HL-60/S4 treated with retinoic acid at 250 ng/mL for 4 days and 3 days (cell line): ENCODE data around the gene EVA1C.
"Not testable (repeated sequence)": the region's sequence is repeated elsewhere in the genome, so short reads cannot be mapped to it uniquely, and the experiment has no call there.

Experiments used
- in situ Hi-C: fragments of 300-500 bp; cut with MboI; formaldehyde crosslinking; loops from 2 replicates; pipeline ENCODE4 v1.7.0; 2022; ENCODE audit warnings: low sequenced_read_pairs

The EVA1C gene

DNA sequence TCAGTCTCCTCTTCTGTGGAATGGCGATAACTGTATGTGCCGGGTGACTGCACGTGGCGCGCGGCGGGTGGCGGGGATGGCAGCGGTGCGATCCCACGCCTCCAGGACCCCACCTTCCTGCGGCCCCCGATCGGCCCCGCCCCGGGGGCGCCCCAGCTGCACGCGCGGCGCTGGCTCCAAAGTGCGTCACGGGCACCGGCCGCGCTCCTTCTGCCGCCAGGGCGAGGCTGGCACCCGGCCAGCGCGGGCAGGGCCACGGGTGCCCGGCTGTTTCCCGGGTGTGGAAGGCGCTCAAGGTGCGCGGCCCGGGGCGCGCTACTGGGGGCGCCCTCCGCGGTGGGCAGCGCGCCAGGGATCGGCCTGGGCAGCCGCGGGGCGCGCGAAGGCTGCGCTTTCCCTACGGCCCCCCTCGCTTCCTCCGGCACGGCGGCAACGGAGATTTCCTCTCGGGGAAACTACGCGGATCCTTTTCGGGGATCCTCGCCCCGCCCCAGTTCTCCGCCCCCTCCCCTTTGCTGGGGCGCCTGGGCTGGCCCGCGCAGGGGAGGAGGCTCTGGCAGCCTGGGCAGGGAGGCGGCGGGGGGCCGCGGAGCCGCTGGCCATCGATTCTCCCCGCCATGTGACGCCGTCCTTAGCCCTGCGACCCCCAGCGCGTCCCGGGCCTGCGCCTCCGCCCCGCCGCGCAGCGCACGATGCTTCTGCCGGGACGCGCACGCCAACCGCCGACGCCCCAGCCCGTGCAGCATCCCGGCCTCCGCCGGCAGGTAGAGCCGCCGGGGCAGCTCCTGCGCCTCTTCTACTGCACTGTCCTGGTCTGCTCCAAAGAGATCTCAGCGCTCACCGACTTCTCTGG lies at the start of gene EVA1C:
EVA1C (plus strand) TSS at position 545 of the 853 bp plus-strand sequence; CDS start at position 693, 148 bp downstream.
- in situ Hi-C loops: no loop called here

- in situ Hi-C loops: no loop called here
Observed at GRCh38 chr21:32364387-32364786, 48.1 kb upstream of the EVA1C start.

DNA sequence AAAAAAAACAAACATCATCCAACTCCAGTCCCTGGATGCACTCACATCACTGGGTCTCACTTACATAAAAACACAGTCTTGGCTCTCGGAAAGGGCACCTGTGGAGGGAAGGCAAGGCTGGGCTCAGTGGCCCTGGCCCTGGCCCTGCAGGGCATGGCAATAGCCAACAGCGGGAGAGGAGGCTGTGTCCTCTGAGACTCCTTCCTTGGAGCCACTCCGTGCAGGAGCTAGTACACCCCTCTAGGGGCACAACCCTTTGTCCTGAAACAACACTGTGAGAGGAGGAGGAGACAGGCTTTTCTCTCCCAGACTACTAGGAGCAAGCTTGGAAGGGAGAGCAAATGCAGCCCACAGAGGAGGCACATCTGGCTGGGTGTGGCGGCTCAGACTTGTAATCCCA lies 47.7 kb upstream of the EVA1C start:
- in situ Hi-C loops: no loop called here

GRCh38 chr21:32366191-32366590 lies 46.3 kb upstream of the EVA1C start:
- in situ Hi-C loops: no loop called here

DNA sequence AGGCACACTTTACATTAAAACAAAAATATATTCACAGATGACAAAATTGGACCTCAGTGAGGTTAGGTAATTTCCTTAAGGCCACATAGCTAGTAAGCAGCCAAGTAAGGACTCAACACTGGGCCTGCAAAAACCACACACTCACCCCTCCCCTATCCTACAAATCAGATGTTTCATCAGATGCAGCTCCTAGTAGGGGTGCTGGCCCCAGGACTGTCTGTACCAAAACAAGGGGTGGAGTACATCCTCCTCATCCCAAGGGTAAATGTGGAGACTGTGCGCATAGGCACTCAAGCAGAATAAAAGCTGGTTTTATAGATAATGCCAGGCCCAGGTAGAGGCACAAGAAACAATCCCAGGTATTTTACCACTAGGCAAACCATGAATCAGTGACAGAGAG lies 45.3 kb upstream of the EVA1C start:
- in situ Hi-C loops: no loop called here

DNA sequence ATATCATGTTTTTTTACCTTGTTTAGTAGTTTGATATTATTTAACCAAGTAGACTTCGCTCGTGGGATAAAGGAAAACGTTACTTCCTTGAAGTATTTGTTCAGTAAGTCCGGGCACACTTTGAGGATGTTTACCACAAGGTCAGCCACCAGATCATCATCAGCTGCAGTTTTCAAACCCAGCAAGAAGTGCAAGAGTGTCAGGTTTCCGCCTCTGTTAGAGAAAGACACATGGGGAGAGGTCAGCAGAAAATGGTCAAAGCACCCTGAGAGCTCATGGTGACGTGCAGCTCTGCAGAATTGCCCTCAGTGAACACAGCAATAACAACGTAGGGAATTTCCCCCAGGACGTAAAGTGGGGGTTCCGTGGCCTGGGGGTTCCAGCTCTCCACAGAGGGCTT lies 44.1 kb upstream of the EVA1C start:
- in situ Hi-C loops: no loop called here

DNA sequence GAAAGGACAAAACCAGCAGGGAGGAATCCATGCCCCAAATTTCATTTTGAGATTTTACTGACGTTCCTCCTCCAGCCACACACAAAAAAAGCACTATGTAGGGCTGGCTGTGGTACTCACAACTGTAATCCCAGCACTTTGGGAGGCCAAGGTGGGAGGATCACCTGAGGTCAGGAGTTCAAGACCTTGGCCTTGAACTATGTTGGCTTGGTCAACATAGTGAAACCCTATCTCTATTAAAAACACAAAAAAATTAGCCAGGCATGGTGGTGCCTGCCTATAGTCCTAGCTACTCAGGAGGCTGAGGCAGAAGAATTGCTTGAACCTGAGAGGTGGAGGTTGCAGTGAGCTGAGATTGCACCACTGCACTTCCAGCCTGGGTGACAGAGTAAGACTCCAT lies 43.5 kb upstream of the EVA1C start:
- in situ Hi-C loops: not testable (repeated sequence)

- in situ Hi-C loops: no loop called here
Observed at GRCh38 chr21:32370998-32371766, 41.3 kb upstream of the EVA1C start.

GRCh38 chr21:32371913-32372314 lies 40.6 kb upstream of the EVA1C start:
- in situ Hi-C loops: no loop called here

- in situ Hi-C loops: no loop called here
Observed at GRCh38 chr21:32372755-32373154, 39.8 kb upstream of the EVA1C start.

DNA sequence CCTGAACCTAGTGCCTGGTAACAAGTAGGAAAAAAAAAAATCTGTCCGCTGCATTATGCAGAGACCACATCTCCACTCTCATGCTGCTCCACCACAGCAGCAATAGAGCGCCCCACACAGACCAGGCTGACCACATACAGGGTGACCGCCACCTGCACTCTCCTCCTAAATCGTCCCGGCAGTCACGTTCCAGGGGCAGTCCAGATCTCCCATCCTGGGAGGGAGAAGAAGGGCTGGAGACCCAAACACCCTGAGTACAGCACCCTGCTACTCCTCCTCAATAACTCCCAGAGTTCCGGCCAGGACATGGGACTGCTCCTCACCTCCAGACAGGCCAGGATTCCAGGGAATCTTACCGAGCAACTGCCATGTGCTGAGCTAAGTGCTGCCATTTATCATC lies 35.0 kb upstream of the EVA1C start:
- in situ Hi-C loops: no loop called here

- in situ Hi-C loops: no loop called here
Observed at GRCh38 chr21:32377991-32378390, 34.5 kb upstream of the EVA1C start.

GRCh38 chr21:32378956-32379355 lies 33.5 kb upstream of the EVA1C start:
- in situ Hi-C loops: no loop called here

GRCh38 chr21:32380940-32381339 lies 31.6 kb upstream of the EVA1C start:
- in situ Hi-C loops: no loop called here

GRCh38 chr21:32381571-32381970 lies 30.9 kb upstream of the EVA1C start:
- in situ Hi-C loops: no loop called here

DNA sequence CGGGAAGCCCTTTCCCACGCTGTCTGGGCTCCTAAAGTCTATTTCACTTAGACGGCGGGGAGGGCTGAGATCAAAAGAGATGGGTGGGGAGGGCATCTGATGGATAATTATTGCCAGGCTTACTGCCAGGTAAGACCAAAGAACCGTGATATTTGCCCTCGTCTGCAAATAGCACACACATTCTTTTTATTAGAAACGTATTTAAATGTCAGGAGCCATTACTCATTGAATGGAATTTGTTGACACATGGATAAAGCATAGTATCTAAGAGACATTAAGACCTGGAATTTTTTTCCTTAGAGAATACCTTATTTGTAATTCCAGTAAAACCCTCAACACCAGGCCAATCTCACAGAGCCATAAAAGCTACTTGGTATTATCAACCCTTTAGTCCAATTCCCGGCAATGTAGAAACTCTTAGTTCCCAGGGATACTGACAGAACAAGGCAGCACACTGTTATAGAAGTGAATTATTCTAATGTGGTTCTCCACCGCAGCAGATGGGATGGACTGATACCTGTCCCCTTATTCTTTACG lies 30.3 kb upstream of the EVA1C start:
- in situ Hi-C loops: no loop called here

GRCh38 chr21:32383812-32384211 lies 28.7 kb upstream of the EVA1C start:
- in situ Hi-C loops: no loop called here

DNA sequence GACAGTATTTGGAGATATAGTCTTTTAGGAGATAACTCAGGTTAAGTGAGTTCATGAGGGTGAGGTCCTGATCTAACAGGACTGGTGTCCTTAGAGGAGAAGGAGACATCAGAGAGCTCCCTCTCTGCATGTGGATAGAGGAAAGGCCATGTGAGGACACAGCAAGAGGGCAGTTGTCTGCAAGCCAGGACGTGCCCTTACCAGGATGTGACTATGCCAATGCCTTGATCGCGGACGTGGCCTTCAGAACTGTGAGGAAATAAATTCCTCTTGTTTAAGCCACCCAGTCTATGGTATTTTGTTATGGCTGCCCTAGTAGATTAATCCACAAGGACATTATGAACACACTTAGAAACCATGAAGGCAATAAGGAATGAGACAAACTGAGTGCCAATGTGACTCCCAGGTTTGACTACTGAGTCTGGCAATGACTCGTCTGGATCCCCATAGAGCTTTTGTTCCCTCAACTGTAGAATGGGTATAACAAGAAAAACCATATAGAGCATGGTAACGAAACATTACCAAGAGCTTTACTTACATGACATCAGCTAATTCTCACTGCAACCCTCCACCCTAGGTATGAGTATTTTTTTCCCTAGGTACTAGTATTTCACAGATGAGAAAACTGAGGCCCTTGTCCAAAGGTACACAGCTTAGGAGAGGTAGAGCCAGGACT lies 26.2 kb upstream of the EVA1C start:
- in situ Hi-C loops: no loop called here

DNA sequence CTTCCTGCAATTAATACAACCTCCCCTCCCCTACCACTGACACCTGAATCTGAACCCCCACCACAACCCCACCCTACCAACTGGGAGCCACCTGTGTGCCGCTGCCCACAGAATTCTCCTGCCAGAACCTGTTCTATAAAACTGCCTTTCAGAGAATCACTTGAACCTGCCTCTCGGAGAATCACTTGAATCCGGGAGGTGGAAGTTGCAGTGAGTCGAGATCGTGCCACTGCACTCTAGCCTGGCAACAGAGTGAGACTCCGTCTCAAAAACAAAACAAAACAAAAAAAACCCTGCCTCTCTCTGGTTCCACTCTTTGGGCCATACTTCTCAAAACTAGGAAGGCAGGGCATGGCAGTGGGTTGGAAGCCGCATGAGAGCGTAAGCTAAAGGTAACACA lies 25.4 kb upstream of the EVA1C start:
- in situ Hi-C loops: no loop called here

- in situ Hi-C loops: no loop called here
Observed at GRCh38 chr21:32388306-32388705, 24.2 kb upstream of the EVA1C start.

- in situ Hi-C loops: no loop called here
Observed at GRCh38 chr21:32389337-32390015, 23.0 kb upstream of the EVA1C start.
